Endothelial cell of umbilical vein (primary cell): Measurements from ENCODE around the gene PAQR7. TPM values are rescaled to one million over a fixed set of nuclear protein-coding genes. Genes with fewer than 3 reads are reported as not detected.

Source experiments
- BruUV-seq: library from RNA; stranded (reverse); fragments of 400-500 nt; replicated peaks from 2 replicates; lab custom pipeline; 2021; lab: Mats Ljungman, UMichigan
- CTCF ChIA-PET: fragments of 300-600, 350-600 bp; sonication (Branson Sonifier 250); formaldehyde crosslinking; loops from one replicate; lab custom pipeline; 2021; ENCODE audit warnings: antibody characterized with exemption, inconsistent platforms; lab: Charles Lee
- POLR2A ChIA-PET: fragments of 300-600, 350-600 bp; sonication (Branson Sonifier 250); formaldehyde crosslinking; loops from one replicate; lab custom pipeline; 2021; ENCODE audit warnings: antibody characterized with exemption, inconsistent platforms; lab: Charles Lee
- DNase-seq: peaks from one replicate; pipeline ENCODE4 v3.0.0-alpha.2; 2011; ENCODE audit warnings: low read depth, low spot score
- FAIRE-seq: peaks from 2 replicates; lab custom pipeline; 2011; peaks lifted over from hg19 to GRCh38; lab: Jason Lieb, UNC
- H2AFZ ChIP-seq: 2 replicates; pipeline ENCODE4 v1.6.0; 2012; ENCODE audit warnings: low read depth, low read length, control low read depth, inconsistent platforms
- H3K27ac ChIP-seq: 2 replicates; pipeline ENCODE4 v1.5.1; 2011; ENCODE audit warnings: low read depth, mild to moderate bottlenecking, control low read depth, low read length, moderate library complexity; ENCODE audit not compliant: insufficient read depth
- H3K27me3 ChIP-seq, 2 experiments: 2 replicates each; pipeline versions ENCODE4 v1.6.0 to v1.6.1; 2011; ENCODE audit warnings: low read length in 2 of 2, mixed read lengths in 1 of 2; ENCODE audit not compliant: control insufficient read depth in 2 of 2, insufficient read depth in 2 of 2
- H3K36me3 ChIP-seq, 2 experiments: 2 replicates in 1 of 2; 3 replicates in 1 of 2; pipeline ENCODE4 v1.5.1; 2011; ENCODE audit warnings: low read length in 2 of 2, mild to moderate bottlenecking in 1 of 2, moderate library complexity in 1 of 2; ENCODE audit not compliant: control insufficient read depth in 2 of 2, insufficient read depth in 2 of 2; ENCODE audit errors: extremely low read depth in 1 of 2
- H3K4me1 ChIP-seq: 3 replicates; pipeline ENCODE4 v1.5.1; 2011; ENCODE audit warnings: mild to moderate bottlenecking, low read length; ENCODE audit not compliant: control insufficient read depth, insufficient read depth; ENCODE audit errors: extremely low read depth
- H3K4me2 ChIP-seq: 2 replicates; pipeline ENCODE4 v1.6.1; 2011; ENCODE audit warnings: low read length, control low read depth, mixed read lengths; ENCODE audit not compliant: insufficient read depth
- H3K4me3 ChIP-seq, 3 experiments: fragments of 200-600 bp in 1 of 3; sonication (generic), shearing (Covaris generic) in 1 of 3; replicated peaks in 1 of 3; 2 replicates each; pipeline ENCODE4 v1.5.1; 2011 to 2016; ENCODE audit warnings: control low read depth in 3 of 3, low read length in 3 of 3, mild to moderate bottlenecking in 2 of 3, inconsistent platforms in 1 of 3, low read depth in 1 of 3, moderate library complexity in 1 of 3; ENCODE audit not compliant: insufficient read depth in 1 of 3
- H3K79me2 ChIP-seq: 2 replicates; pipeline ENCODE4 v1.6.0; 2012; ENCODE audit warnings: low read length, inconsistent platforms; ENCODE audit not compliant: control insufficient read depth, insufficient read depth
- H3K9ac ChIP-seq: replicated peaks from 2 replicates; pipeline ENCODE3; 2011; ENCODE audit warnings: low read length, control low read depth; ENCODE audit not compliant: insufficient read depth; ENCODE audit errors: extremely low read depth
- H3K9me1 ChIP-seq: replicated peaks from 3 replicates; pipeline ENCODE4 v1.6.0; 2011; ENCODE audit warnings: mild to moderate bottlenecking, low read length; ENCODE audit not compliant: control insufficient read depth, insufficient read depth; ENCODE audit errors: extremely low read depth
- H3K9me3 ChIP-seq: replicated peaks from 2 replicates; pipeline ENCODE4 v1.5.1; 2012; ENCODE audit warnings: low read length, inconsistent platforms; ENCODE audit not compliant: control insufficient read depth, insufficient read depth
- H4K20me1 ChIP-seq: replicated peaks from 2 replicates; pipeline ENCODE3; 2011; ENCODE audit warnings: mild to moderate bottlenecking, low read length; ENCODE audit not compliant: control insufficient read depth, insufficient read depth; ENCODE audit errors: extremely low read depth
- EZH2 ChIP-seq: IDR thresholded peaks from 2 replicates; pipeline ENCODE4 v1.6.1; 2012; ENCODE audit warnings: borderline replicate concordance, low read depth, mild to moderate bottlenecking, moderate library complexity, low read length, inconsistent platforms; ENCODE audit not compliant: severe bottlenecking
- FOS ChIP-seq: IDR thresholded peaks from 2 replicates; pipeline ENCODE4 v1.6.1; 2011; ENCODE audit warnings: mild to moderate bottlenecking, low read length, moderate library complexity, borderline replicate concordance; ENCODE audit not compliant: insufficient read depth
- GATA2 ChIP-seq: IDR thresholded peaks from 2 replicates; pipeline ENCODE4 v1.7.0; 2011; ENCODE audit warnings: low read depth, mild to moderate bottlenecking, moderate library complexity, mixed read lengths, low read length; ENCODE audit not compliant: insufficient read length, insufficient read depth
- JUN ChIP-seq: IDR thresholded peaks from 2 replicates; pipeline ENCODE4 v1.6.1; 2011; ENCODE audit warnings: borderline replicate concordance, low read depth; ENCODE audit not compliant: insufficient read length, insufficient read depth
- MYC ChIP-seq: IDR thresholded peaks from one replicate; pipeline ENCODE4 v1.6.1; 2011; ENCODE audit warnings: mild to moderate bottlenecking, low read depth, low read length
- POLR2A ChIP-seq: IDR thresholded peaks from 2 replicates; pipeline ENCODE4 v1.6.1; 2012; ENCODE audit warnings: low read depth, mild to moderate bottlenecking, control low read depth, low read length
- POLR2AphosphoS5 ChIP-seq: IDR thresholded peaks from 2 replicates; pipeline ENCODE4 v1.6.1; 2012; ENCODE audit warnings: low read depth, mild to moderate bottlenecking, control low read depth, low read length, moderate library complexity; ENCODE audit not compliant: insufficient read depth
- dilution Hi-C: fragments of 300-500 bp; cut with MboI; formaldehyde crosslinking; loops from one replicate; pipeline ENCODE4 v1.15.0; 2019; ENCODE audit warnings: low sequenced_read_pairs; ENCODE audit not compliant: extremely low pct_ligation_motif_present
- intact Hi-C: fragments of 100-400 bp; cut with micrococcal nuclease; formaldehyde crosslinking; loops from one replicate; pipeline ENCODE4 v1.10.0; 2022
- polyA plus RNA-seq, 4 experiments: library from polyadenylated mRNA; depleted of rRNA in 3 of 4; stranded (reverse) in 3 of 4; unstranded in 1 of 4; fragments of >200 nt; gene quantifications; 2 replicates each; pipeline versions ENCODE4 v1.2.1 to v1.2.3, GENCODE V29; 2011 to 2012; ENCODE audit warnings: missing spikeins in 1 of 4
- total RNA-seq: library from RNA; stranded (reverse); gene quantifications from 2 replicates; pipeline ENCODE4 v1.2.3, GENCODE V29; 2021
- TF ChIP-seq, protein P1 (sequence below), 2 donors: IDR thresholded peaks; 1 replicate in 1 of 2; 2 replicates in 1 of 2; pipeline ENCODE4 v1.5.1; 2011; ENCODE audit warnings: low read length in 2 of 2, mild to moderate bottlenecking in 2 of 2, moderate library complexity in 2 of 2, control low read depth in 1 of 2, inconsistent platforms in 1 of 2, low read depth in 1 of 2; ENCODE audit not compliant: insufficient read depth in 1 of 2; ENCODE audit errors: extremely low read depth in 1 of 2
- TF ChIP-seq, protein P2 (sequence below): IDR thresholded peaks from 2 replicates; pipeline ENCODE4 v1.6.1; 2011; ENCODE audit not compliant: insufficient read depth, insufficient read length

The PAQR7 gene
- total and polyA plus RNA-seq, 2 donors (not counting 3 experiments of a cell fraction or from before 2014, with no cell fraction given) = 8.4 to 10.8 TPM

DNA sequence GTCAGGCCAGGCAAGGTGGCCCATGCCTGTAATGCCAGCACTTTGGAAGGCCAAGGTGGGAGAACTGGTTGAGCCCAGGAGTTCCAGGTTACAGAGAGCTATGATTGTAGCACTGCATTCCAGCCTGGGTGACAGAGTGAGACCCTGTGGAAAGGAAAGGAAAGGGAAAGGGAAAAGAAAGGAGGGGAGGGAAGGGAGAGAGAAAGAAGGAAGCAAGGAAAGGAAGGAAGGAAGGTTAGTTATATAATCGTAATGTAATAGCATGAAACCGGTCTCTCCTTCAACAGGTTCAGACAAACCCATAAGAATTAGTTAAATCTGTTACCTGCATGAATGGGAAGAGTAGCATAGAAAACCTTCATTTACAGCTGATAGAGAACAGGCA, 1.2 kb upstream of the PAQR7 start:
- no TSS peak for BruUV-seq
- no peak for DNase-seq

DNA sequence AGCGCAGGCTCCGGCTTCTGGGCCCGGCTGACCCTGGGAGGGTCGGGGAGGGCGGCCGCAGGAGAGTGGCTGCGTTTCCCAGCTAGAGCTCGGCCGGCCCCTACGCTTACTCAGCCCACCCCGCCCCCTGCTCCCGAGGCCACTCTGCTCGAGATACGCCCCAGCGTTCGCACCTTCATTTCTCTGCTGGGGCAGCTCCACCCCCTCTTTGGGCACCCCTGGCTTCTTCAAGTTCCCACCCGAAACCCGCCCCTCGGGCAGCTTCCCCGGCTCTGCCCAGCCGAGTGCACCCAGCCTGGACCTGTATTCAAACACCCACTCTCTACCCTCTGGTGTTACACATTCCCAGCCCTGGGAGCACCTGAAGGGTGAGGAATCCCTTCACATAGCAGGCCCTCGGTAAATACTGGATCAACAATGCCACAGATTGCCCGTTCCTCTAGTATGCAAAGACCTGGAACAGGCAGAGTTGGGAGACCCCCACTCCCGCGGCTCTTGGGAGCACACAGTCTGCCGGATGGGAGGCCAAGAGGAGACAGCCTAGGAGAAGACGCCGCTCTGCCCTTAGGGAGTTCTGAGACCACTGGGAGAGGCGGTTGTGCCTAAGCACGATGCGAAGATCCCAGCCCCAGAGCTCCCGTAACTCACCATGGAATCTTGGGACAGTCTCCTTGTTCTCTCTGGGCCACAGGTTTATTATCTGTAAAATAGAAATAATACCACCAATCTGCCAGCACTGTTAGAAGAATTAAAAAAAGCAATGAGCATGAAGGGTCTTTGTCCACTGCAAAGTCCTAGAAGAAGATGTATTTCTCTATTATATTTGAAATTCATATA, 566 bp upstream of the PAQR7 start:
- Histone ChIP-seq H2AFZ (peak overlapping the region; percentile 91), H3K9me3 (no peaks in the 10 kb centered on the region), H3K27me3 (no peaks in the 10 kb centered on the region), H3K27ac (no peak overlapping the region), H3K9me1 (no peaks in the 10 kb centered on the region), H3K4me2 (peak overlapping the region; percentile 45), H3K36me3 (no peaks in the 10 kb centered on the region), H4K20me1 (no peaks in the 10 kb centered on the region), H3K4me1 (peaks cover 7% of the 10 kb centered on the region), H3K79me2 (no peaks in the 10 kb centered on the region), H3K9ac (no peak overlapping the region), H3K4me3 (peak overlapping the region; percentile 33 to 54 (median 43))
- CTCF ChIA-PET = interaction anchor here (0.6 to 2.9 kb wide), 10 partner anchors 12 to 328 kb away, joined by 3 to 20 read pairs (median 3); partner anchors contain the start of gene PAFAH2
- intact Hi-C loops = loop anchor here (1.0 kb wide), 1 partner anchor 17 kb away; the partner anchor contains the start of gene AUNIP
- dilution Hi-C loops = loop anchor here (25.0 kb wide), 1 partner anchor 111 kb away; the partner anchor contains the start of gene PAFAH2
- no TSS peak for BruUV-seq
- FAIRE-seq = peak; percentile 18
- TF ChIP-seq FOS (no peak), EZH2 (no peak), JUN (no peak), POLR2A (no peak), GATA2 (no peak), MYC (no peak), POLR2AphosphoS5 (no peak)
- TF ChIP-seq, protein P1, sequence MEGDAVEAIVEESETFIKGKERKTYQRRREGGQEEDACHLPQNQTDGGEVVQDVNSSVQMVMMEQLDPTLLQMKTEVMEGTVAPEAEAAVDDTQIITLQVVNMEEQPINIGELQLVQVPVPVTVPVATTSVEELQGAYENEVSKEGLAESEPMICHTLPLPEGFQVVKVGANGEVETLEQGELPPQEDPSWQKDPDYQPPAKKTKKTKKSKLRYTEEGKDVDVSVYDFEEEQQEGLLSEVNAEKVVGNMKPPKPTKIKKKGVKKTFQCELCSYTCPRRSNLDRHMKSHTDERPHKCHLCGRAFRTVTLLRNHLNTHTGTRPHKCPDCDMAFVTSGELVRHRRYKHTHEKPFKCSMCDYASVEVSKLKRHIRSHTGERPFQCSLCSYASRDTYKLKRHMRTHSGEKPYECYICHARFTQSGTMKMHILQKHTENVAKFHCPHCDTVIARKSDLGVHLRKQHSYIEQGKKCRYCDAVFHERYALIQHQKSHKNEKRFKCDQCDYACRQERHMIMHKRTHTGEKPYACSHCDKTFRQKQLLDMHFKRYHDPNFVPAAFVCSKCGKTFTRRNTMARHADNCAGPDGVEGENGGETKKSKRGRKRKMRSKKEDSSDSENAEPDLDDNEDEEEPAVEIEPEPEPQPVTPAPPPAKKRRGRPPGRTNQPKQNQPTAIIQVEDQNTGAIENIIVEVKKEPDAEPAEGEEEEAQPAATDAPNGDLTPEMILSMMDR (IDR thresholded peaks at IDR 0.05; ENCODE audit: extremely low read depth in 1 of 2, insufficient read depth in 1 of 2, low read depth in 1 of 2, low read length in 2 of 2) = no peak
- TF ChIP-seq, protein P2, sequence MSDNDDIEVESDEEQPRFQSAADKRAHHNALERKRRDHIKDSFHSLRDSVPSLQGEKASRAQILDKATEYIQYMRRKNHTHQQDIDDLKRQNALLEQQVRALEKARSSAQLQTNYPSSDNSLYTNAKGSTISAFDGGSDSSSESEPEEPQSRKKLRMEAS = no peak
- POLR2A ChIA-PET = interaction anchor here (0.6 kb wide), 2 partner anchors 14 to 482 kb away, joined by 3 read pairs; no protein-coding TSS in a partner anchor
- no peak for DNase-seq

More for the DNA sequence above, 1.2 kb upstream of the PAQR7 start:
- no peak overlapping the region for H3K4me3 ChIP-seq
- dilution Hi-C loops (loop anchor here (25.0 kb wide), 1 partner anchor 111 kb away; the partner anchor contains the start of gene PAFAH2), intact Hi-C loops (no loop called here)
- H3K9me1 ChIP-seq = no peaks in the 10 kb centered on the region
- no peaks in the 10 kb centered on the region for H3K27me3 ChIP-seq
- no peak overlapping the region for H3K27ac ChIP-seq
- H4K20me1 ChIP-seq = no peaks in the 10 kb centered on the region
- TF ChIP-seq POLR2AphosphoS5 (no peak), POLR2A (no peak), JUN (no peak), FOS (no peak), GATA2 (no peak)
- H3K4me1 ChIP-seq = peaks cover 7% of the 10 kb centered on the region
- no peak overlapping the region for H3K4me2 ChIP-seq
- peak; percentile 61 for FAIRE-seq
- no peaks in the 10 kb centered on the region for H3K79me2 ChIP-seq
- CTCF ChIA-PET = interaction anchor here (1.4 to 2.9 kb wide), 2 partner anchors 16 to 19 kb away, joined by 4 to 20 read pairs; no protein-coding TSS in a partner anchor
- H3K9ac ChIP-seq = no peak overlapping the region
- H3K9me3 ChIP-seq = no peaks in the 10 kb centered on the region
- no peaks in the 10 kb centered on the region for H3K36me3 ChIP-seq
- H2AFZ ChIP-seq = no peak overlapping the region
- POLR2A ChIA-PET = no interaction called here
